GM21529 (cell line): Measurements from ENCODE around the gene TBC1D5.
"Not testable (repeated sequence)": the region's sequence is repeated elsewhere in the genome, so short reads cannot be mapped to it uniquely, and the experiment has no call there.

Experiments used
- ATAC-seq: cut with Tn5 transposase; IDR thresholded peaks from one replicate; pipeline ENCODE4 v1.9.1; 2021; ENCODE audit not compliant: unreplicated experiment

Gene TBC1D5

DNA sequence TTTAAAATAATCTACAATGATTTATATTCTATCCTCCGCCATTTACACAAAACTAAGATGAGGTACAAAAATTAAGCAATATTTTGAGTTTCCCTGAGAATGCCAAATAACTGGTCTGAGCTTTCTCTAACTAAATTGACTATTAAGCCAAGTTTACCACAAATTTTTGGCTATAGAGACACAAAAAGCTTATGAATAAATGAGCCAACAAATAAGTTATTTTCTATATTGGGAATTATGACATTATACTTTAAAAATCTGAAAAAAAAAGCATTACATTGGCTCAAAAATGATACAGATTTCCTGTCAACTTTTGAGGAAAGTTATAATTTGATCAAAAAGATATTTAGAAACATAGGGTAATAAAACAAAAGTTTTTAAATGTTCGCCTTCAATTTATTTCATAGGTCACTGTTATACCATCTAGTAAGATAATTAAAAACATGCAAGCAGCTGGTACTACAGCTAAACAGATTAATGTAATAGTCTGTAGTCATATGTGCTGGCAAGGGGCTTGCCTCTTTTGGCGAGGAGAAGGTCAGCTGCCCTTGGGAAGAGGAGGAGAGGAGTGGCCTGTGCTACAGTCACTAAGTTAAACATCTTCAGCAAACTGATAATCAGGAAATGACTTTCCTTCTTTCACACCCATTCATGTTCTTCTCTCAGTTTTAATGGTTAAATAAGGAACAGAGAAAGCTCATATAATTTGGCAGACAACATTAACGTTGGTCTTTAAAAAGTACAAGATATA, 318.5 kb downstream of the TBC1D5 start:
- no peak for ATAC-seq

DNA sequence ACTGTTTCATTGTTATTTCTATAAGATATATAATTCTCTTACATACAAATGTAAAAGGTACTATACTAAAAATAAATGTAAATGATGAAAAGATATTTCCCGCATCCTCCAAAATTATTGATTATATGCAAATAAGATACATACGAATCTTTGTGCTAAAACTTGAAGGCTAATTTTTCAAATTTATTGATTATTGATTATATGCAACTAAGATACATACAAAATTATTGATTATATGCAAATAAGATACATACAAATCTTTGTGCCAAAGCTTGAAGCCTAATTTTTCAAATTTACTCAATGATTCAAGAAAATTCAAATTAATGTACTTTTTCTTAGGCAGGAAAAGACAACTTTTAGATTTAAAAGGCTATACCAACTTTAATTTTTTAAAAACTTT, 319.8 kb downstream of the TBC1D5 start:
- ATAC-seq, result no peak

DNA sequence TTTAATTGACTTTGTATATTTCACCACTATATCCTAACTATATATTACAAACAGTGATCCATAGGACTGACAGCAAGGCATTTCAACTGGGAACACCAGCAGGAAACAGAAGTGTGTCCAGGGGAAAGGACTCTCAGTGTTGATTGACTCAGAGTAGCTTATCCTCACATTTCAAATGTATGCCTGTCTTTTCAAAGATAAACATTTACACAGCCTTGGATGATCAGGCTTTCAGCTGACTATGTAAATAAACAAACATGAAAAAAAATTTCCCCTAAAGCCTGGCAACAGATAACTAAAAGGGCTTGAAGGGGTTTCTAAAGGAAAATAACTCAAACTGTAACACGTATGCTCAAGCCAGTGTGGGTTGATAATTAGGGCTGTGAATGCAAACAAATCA, 321.8 kb downstream of the TBC1D5 start:
- ATAC-seq, result no peak

DNA sequence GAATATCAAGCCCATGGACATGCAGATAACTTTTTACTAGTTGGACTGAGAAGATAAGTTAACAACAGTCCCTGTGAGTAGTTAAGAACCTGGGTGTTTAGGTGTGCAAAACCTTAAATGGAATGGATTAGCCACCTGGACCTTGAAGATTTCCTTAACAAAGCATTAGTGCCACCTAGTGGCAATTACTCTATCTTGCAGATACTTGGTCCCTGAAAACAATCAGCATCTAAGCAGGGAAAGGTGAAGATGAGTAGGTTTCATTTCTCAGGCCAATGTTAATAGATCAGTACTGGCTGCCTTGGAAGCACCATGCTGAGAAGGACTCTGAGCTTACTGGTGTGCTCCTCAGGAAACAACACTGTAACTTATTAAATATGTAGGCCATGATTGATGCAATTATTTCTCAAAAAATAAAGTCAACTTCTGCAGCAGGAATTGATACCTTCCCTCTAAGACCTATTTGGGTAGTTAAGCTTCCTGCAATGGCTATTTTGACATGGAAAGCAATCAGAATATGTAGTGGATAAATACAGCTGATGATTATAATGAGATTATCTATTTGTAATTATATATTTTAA, 329.4 kb downstream of the TBC1D5 start:
- ATAC-seq, result peak; percentile 91

DNA sequence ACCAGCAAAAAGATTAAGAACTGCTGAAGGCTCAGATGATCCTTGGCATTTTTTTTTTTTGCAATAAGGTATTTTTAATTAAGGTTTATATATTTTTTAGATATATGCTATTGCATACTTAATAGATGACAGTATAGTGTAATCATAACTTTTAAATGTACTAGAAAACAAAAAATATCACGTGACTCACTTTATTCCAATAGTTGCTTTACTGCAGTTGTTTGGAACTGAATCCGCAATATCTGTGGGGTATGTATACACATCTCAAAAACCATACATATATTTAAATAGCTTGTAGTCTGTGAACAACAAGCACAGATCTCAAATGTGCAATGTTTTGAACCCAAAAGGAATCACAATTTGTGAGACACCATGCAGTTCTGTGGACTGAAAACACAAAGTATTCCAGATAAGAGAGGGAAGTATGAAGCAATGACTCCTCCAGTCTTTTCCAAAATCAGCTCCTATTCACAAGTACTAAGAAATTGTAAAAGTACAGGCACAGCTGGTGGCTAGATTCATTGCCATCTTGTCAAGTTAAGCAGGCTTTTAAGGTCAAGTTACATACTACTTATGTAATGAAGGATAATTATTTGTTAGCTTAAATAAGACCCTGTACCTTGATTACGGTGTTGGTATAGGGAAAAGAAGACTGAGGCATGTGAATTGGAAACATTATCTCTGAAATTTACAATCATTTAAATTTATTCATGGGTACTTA, 331.1 kb downstream of the TBC1D5 start:
- no peak for ATAC-seq

DNA sequence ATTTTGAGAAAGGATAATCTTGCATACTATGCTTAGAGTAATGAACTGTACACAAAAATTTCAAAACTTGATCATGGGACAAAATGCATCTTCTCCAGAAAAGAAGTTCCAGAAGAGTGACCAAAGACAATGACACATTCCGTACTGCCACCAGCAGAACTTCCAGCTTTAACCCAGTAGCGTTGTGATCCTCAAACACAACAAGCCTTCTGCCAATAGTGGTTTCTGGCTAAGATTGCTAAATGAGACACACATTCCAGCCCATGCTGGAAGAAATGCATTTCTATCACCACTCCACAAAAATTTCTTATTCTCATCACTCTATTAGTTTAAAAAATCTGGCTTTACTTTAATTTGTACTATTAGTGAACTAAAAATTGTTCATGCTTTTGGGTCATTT, 334.9 kb downstream of the TBC1D5 start:
- ATAC-seq, result no peak

DNA sequence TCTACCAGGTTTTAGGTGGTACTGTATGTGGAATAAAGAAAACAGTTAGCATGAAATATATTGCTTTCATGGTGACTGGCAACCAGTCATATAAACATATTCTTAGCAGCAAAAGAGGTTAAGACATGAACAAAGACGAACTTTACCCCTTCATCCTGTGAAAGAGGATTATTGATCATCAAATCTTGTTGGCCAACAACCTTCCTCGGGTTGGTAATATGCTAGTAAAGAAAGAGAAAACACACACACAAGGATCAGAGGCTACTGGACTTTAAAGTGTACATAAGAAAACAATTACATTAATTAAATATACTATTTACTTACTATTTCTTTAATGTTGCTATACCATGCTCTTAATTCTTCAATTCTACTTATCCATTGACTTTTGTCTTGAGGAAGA, 337.9 kb downstream of the TBC1D5 start:
- no peak for ATAC-seq

DNA sequence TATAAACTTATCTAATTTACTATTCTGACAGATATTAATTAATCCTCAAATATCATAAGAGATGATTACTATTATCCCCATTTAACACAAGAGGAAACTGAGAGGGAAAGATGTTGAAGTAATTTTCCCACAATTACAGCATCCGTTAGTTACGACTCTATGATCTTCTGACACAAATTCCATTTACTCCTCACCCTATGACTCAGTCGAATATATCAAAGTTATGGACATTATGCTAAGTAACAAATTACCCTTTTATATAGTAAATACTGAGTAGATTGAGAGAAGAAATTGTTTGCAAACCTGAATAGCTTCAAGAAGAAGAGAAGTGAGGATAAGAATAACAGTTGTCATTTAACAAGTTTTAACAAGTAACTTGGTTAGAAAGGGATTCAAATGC, 340.0 kb downstream of the TBC1D5 start:
- ATAC-seq, result no peak

DNA sequence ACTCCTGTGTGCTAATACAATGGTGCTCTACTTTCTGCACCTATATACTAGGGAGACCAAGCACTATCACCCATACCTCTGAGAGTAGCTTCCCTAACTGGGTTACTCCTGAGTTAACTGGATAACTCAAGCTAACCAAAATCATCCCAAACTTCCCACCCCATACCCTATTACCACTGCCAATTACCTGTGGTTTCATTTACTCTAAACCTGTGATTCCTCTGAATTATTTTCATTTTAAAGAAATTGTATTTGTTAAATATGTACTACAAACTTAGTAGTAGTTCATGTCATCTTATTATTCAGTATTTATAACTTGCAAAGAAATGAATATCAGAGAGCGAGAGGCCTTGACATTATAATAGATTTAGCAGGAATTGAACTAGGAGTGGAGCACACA, 340.5 kb downstream of the TBC1D5 start:
- no peak for ATAC-seq

DNA sequence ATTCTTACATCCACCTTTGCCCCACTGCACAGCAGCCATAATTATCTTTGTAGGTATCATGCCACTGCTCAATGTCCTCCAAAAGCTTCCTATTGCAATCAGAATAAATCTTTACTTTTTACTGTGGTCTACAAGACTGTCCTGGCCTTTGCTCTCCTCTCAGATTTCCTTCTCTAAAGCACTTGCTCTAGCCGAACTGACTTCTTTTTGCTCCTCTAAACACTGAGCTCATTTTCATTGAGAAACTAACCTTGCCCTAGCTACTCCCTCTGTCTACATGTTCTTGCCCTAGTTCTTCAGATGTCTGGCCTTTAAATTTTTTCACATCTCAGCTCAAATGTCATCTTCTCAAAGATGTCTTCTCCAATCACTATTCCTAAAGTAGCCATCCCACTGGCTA, 342.8 kb downstream of the TBC1D5 start:
- peak; percentile 43 for ATAC-seq

DNA sequence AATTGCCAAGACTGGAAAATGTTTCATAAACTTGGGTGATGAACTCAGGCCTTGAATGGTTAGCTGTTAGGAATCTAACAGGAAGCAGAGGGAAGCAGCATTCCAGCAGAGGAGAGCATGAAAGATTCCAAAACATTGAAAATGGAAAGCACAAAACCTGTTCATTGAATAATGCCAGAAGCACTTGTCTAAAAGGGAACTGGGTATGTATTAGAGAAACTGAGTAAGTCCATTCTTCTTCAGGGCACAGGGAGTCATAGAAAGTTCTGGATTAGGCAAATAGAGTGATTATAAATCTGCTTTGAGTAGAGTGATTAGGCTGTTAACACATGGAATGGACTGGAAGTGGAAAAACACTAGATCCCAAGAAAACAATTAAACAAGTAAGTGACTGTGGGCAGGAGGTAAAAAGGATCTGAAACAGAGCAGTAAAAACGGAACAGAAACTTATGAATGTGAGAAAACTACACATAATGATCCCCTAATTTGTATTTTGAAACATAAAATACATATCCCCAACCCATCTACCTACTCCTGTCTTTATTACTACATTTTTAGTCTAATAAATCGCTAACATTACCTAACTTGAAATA, 343.4 kb downstream of the TBC1D5 start:
- peak; percentile 98 for ATAC-seq

DNA sequence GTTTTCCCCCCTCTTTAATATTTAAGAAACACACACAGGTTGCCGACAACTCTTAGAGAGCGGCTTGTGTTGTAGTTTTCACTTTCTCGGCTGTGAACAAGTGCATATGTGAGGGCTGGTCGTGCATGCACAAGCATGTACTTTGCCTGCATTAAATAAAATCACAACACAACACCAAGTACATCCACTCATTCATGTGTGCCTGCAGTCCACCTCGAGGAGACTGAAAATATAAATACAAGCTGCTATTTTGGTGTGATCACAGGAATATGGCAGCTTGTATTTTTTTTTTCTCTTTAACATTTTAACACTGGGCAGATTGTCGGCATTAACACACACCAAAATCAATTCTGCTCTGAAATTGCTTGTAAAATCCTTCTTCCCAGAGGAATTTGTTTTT, 346.4 kb downstream of the TBC1D5 start:
- no peak for ATAC-seq

DNA sequence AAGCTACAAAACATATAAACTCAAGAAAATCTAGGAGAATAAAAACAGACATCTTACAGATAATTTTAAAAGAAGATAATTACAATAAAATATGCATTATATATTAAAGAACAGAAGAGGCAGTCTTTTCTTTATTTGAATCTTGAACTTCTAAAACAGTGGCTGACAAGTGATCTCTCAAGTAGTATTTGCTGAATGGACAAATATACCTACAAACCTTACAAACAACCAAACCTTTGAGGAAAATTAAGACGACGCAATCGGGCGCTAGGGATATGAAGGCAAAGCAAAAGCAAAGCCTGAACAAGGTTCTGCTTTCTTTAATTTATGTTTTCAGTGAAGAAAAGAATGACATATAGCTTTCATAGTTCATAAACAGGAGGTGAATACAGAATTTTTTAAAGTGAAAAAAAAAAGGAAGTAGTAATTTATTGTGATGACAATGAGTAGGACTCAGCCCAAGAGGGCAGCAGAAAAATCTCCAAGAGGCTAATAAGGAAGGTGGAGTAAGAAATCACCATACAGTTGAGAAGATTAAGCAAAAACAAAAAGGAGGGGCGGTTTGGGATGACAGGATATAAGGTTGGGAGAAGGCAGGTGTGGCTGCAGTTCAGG, 347.8 kb downstream of the TBC1D5 start:
- no peak for ATAC-seq

DNA sequence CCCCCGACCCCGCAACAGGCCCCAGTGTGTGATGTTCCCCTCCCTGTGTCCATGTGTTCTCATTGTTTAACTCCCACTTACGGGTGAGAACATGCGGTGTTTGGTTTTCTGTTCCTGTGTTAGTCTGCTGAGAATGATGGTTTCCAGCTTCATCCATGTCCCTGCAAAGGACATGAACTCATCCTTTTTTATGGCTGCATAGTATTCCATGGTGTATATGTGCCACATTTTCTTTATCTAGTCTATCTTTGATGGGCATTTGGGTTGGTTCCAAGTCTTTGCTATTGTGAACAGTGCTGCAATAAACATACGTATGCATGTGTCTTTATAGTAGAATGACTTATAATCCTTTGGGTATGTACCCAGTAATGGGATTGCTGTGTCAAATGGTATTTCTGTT, 349.9 kb downstream of the TBC1D5 start:
- ATAC-seq, result not testable (repeated sequence)

DNA sequence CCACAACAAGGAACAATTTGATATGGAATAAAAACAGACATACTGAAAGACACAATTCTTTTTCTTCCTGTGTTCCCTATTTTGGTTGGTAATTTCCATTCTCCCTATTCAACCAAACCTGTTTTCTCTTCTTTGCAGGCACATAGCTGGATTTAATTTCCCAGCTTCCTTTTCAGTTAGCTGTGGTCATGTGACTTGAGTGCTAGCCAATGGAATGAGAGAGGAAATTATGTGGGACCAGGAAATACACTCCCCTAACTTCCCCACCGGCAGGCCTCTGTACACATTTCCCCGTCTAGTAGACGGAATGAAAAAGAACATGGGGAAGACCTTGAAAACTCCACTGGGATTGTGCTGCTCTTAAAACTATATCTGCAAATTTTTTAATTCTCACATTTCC, 351.6 kb downstream of the TBC1D5 start:
- no peak for ATAC-seq

DNA sequence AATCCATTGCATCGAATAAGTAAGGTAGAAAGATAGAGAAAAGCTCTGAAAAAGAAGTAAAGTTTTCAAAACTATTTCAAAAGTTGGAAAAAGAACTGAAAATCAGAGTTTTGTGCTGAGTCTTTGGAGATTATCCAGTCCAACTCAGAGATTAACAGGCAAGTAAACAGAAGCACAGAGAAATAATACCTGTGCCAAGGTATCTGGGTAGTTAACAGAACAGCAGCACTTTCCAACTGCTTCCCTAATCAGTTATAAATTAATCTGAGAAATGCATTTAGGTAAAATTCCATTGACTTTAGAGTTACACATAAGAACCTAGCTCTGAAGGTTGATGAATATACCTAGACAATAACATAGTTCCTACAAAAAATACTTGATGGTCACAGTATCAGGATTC, 355.3 kb downstream of the TBC1D5 start:
- ATAC-seq, result no peak

DNA sequence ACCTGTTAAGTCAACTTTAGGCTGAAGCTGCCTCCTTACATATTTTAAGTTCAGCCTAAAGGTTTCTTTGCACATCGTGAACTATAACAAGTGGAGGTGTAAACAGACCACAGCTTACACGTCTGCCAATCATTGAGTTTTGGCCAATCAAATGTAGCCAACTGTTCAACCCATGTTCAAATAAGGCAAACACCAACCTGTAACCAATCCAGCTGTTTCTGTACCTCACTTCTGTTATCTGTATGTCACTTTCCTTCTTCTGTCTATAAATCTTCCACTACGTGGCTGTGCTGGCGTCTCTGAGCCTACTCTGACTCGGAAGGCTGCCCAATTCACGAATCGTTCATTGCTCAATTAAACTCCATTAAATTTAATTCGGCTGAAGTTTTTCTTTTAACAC, 356.0 kb downstream of the TBC1D5 start:
- no peak for ATAC-seq

DNA sequence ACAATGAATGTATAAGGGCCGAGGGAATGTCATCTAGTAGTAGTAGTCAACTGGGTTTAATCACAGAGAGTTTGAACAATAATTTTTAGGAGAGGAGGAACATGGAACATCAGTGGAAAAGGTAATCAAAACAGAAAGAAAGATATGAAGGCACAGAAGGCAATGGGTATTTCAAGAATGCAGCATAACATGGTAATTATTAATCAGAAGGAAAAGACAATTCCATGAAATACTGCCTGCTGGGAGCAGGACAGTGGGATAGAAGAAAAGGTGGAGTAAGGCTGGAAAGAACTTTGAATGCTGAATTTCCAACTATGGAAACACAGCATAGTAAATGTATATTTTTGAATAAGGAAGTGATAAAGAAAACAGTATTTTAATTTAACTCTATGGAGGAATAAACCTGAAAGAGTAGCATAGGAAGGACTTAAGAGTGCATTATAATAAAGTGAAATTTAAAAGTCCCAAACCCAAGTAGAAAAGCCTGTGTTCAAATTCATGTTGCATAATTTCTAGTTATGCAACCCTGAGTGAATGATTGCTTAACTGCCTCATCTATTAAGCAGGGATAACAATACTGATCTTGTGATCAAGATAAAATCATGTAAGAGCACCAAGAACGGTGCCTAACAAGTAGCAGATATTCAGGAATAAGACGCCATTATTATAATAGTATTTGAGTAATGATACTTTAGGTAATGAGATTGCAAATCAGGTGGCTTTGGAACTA, 357.7 kb downstream of the TBC1D5 start:
- no peak for ATAC-seq

DNA sequence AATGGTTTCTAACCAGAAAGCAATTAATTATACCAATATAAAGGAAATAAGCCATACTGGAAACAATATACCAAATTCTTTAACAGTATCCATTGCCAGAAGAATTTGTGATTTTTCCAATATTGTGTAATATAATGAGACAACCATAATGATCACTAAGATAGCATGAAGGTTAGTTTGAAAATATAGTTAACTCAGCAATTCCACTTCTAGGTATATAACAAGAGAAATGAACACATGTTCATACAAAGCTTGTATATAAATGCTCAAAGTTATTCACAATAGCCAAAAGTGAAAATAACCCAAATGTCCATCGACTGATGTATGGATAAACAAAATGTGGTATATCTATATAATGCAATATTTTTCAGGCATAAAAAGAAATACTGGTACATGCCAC, 369.1 kb downstream of the TBC1D5 start:
- no peak for ATAC-seq

DNA sequence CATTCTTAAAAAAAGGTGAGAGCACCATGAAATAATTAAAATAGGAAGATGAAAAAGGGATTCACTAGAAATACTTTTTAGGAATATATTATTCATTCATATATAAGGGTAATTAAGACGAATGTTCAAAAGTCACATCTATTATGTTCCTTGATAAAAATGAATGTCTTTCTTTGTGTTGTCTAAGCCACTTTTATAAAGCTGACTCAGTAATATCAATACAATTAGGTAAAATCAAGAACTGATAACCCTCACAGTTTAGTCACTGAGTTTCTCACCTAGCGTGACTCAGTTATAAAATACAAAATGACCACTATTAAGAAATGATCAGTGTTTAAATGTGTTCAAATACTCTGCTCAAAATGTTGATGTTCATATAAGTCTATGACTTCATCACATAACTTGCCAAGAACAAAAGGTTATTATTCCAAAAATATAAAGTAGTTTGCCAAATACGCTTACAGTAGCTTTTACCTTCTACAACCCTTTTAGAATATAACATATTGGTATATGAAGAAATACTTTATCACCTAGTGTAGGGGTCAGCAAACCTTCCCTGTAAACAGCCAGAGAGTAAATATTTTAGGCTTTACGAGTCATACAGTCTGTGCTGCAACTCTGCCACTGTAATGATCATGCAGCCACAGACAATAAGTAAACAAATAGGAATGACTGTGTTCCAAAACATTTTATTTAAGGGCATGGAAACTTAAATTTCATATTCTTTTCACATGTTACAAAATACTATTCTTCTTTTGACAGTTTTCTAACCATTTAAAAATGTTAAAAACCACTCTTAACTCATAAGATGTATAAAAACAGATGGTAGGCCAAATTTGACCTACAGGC, 369.8 kb downstream of the TBC1D5 start:
- no peak for ATAC-seq
